OCI-LY7 (cell line): ENCODE results near the gene CFAP58.

ENCODE experiments used
- CTCF ChIP-seq: fragments of 200-600 bp; sonication (generic); conservative IDR thresholded peaks from 2 replicates; pipeline ENCODE4 v1.5.1; 2014; ENCODE audit warnings: mild to moderate bottlenecking, antibody characterized with exemption, low read length, moderate library complexity, mixed read lengths
- EZH2phosphoT487 ChIP-seq: fragments of 200-600 bp; sonication (generic); IDR thresholded peaks from 2 replicates; pipeline ENCODE4 v1.6.1; 2018; ENCODE audit warnings: low read depth, borderline replicate concordance, mild to moderate bottlenecking, mixed run types, antibody characterized with exemption, low read length, moderate library complexity, mixed read lengths

GRCh38 chr10:104353325-104354048, at the start of gene CFAP58:
- TF ChIP-seq CTCF (peak; percentile 71), EZH2phosphoT487 (no peak)
